ENCODE data around the gene LRRTM3.

The LRRTM3 gene

DNA sequence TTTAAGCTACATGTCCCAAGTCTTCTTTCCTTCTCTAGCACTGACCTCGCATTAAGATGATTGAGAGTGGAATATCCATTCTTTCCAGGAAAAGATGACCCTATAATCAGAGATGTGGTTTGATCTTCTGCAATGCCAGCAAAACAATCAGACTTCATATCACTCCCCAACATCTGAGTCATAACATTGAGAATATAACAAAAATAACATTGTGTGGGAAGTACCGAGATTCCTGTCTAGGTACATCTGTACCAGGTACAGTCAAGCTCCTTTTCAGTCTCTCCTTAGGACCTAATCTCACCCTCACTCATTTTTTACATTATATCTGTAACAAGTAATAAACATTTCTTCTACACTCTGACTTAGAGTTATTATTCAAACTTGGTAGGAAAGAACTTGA lies 201.6 kb downstream of the LRRTM3 start:
- DNase-seq (ENCODE audit: low spot score): no peak

GRCh38 chr10:67140641-67141040 lies 214.8 kb downstream of the LRRTM3 start:
- no peak for DNase-seq (ENCODE audit: low spot score)

- DNase-seq (ENCODE audit: low spot score): no peak
These were observed 215.5 kb downstream of the LRRTM3 start for GRCh38 chr10:67141300-67141699.

DNA sequence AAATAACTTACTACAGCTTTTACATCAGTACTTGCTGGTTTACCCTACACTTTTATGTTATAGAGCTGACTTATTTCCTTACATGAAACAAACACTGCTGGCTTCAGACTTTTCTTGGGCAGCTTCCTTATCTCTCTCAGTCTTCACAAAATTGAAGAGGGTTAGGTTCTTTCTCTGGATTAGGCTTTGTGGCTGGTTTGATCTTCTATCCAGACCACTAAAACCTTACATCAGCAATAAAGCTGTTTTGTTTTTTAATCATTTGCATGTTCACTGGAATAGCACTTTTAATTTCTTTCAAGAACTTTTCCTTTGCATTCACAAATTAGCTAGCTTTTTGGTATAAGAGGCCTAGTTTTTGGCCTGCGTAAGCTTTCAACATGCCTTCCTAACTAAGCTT lies 218.7 kb downstream of the LRRTM3 start:
- no peak for DNase-seq (ENCODE audit: low spot score)
